ENCODE measurements around the gene SLC7A10.

Gene SLC7A10

GRCh38 chr19:33246709-33247440, 21.2 kb upstream of the SLC7A10 start:
- TF ChIP-seq, protein P1, sequence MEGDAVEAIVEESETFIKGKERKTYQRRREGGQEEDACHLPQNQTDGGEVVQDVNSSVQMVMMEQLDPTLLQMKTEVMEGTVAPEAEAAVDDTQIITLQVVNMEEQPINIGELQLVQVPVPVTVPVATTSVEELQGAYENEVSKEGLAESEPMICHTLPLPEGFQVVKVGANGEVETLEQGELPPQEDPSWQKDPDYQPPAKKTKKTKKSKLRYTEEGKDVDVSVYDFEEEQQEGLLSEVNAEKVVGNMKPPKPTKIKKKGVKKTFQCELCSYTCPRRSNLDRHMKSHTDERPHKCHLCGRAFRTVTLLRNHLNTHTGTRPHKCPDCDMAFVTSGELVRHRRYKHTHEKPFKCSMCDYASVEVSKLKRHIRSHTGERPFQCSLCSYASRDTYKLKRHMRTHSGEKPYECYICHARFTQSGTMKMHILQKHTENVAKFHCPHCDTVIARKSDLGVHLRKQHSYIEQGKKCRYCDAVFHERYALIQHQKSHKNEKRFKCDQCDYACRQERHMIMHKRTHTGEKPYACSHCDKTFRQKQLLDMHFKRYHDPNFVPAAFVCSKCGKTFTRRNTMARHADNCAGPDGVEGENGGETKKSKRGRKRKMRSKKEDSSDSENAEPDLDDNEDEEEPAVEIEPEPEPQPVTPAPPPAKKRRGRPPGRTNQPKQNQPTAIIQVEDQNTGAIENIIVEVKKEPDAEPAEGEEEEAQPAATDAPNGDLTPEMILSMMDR (IDR thresholded peaks at IDR 0.05; ENCODE audit: low read depth, low read length, missing control alignments), result no peak

GRCh38 chr19:33245948-33246708, 20.5 kb upstream of the SLC7A10 start:
- H3K4me3 ChIP-seq (ENCODE audit: low read depth, low read length), result no peak overlapping the region
- in situ Hi-C loops (cut with HindIII; ENCODE audit: low sequenced_read_pairs), result loop anchor here (5.0 kb wide), 1 partner anchor 46 kb away; no protein-coding TSS in a partner anchor
- TF ChIP-seq, protein P1 (IDR thresholded peaks at IDR 0.05; ENCODE audit: low read depth, low read length, missing control alignments), result peak; percentile 49
- DNase-seq (ENCODE audit: low read depth), result no peak

More at GRCh38 chr19:33246709-33247440, 21.2 kb upstream of the SLC7A10 start:
- no peak overlapping the region for H3K4me3 ChIP-seq (ENCODE audit: low read depth, low read length)
- DNase-seq (ENCODE audit: low read depth), result no peak
- in situ Hi-C loops (cut with HindIII; ENCODE audit: low sequenced_read_pairs), result loop anchor here (5.0 kb wide), 1 partner anchor 45 kb away; no protein-coding TSS in a partner anchor

DNA sequence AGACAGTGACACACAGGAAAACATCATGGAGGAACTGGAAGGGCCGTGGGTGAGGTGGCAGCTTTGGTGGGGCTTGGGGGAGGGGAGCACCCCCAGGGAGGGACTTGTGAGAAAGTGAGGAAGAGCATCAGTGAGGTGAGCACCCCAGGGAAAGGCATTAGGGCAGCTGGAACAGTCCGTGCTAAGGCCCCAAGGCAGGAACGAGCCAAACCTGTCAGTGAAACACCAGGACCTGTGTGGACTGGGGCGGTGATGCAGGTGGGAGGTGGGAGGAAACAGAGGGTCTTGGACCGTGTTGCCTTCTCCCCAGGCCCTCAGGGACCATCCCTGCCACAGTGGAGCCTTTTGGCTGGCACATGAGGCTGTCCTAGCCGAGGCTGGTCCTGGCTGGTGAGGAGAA, 17.3 kb upstream of the SLC7A10 start:
- in situ Hi-C loops (cut with HindIII; ENCODE audit: low sequenced_read_pairs), result no loop called here
- no peak overlapping the region for H3K4me3 ChIP-seq (ENCODE audit: low read depth, low read length)
- TF ChIP-seq, protein P1 (IDR thresholded peaks at IDR 0.05; ENCODE audit: low read depth, low read length, missing control alignments), result no peak
- no peak for DNase-seq (ENCODE audit: low read depth)

- in situ Hi-C loops (cut with HindIII; ENCODE audit: low sequenced_read_pairs), result no loop called here
- DNase-seq (ENCODE audit: low read depth), result no peak
- no peak overlapping the region for H3K4me3 ChIP-seq (ENCODE audit: low read depth, low read length)
- TF ChIP-seq, protein P1 (IDR thresholded peaks at IDR 0.05; ENCODE audit: low read depth, low read length, missing control alignments), result no peak
Measured at GRCh38 chr19:33242131-33242530, 16.5 kb upstream of the SLC7A10 start.

GRCh38 chr19:33241530-33242101, 16.0 kb upstream of the SLC7A10 start:
- DNase-seq (ENCODE audit: low read depth), result no peak
- no peak overlapping the region for H3K4me3 ChIP-seq (ENCODE audit: low read depth, low read length)
- TF ChIP-seq, protein P1 (IDR thresholded peaks at IDR 0.05; ENCODE audit: low read depth, low read length, missing control alignments), result peak; percentile 65
- in situ Hi-C loops (cut with HindIII; ENCODE audit: low sequenced_read_pairs), result no loop called here

DNA sequence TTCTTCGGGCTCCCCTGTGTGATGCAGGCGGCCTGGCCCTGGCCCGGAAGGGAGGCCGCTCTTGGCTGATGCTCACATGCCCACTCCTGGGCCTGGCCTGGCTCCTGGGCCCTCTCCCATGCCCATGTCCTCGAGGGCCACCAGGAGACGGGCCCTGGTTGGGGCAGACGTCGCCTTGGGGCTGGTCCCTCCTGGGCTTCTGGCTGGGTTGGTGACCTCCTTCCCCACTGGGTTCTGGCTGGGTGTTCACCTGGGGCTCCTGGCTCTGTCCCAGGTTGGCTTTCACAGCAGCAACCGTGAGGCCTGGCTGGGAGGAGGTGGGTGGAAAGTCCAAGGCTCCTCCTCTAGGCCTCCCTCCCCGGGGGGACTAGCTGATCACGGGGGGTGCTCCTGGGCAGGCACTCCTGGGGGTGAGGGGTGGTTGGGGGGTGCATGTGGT, 15.5 kb upstream of the SLC7A10 start:
- H3K4me3 ChIP-seq (ENCODE audit: low read depth, low read length), result no peak overlapping the region
- in situ Hi-C loops (cut with HindIII; ENCODE audit: low sequenced_read_pairs), result no loop called here

More for the DNA sequence above, 15.5 kb upstream of the SLC7A10 start:
- no peak for DNase-seq (ENCODE audit: low read depth)
- TF ChIP-seq, protein P1 (IDR thresholded peaks at IDR 0.05; ENCODE audit: low read depth, low read length, missing control alignments), result no peak
